Breast epithelium (tissue), 4 donors: ENCODE results near the gene CRYBG3. TPM values are rescaled to one million over a fixed set of nuclear protein-coding genes. Genes with fewer than 3 reads are reported as not detected.

Experiments used
- DNase-seq, 2 donors: peaks; one replicate each; pipeline ENCODE4 v3.0.0-alpha.2; 2019; ENCODE audit warnings: low spot score in 2 of 2
- H3K27ac ChIP-seq, 2 donors: fragments of 200-600 bp; sonication (generic) in 1 of 2; one replicate each; pipeline ENCODE4 v1.5.1; 2016 to 2019; ENCODE audit warnings: mild to moderate bottlenecking in 1 of 2
- H3K27me3 ChIP-seq, 2 donors: fragments of 200-600 bp; sonication (generic) in 1 of 2; one replicate each; pipeline versions ENCODE4 v1.5.1 to v1.6.0; 2017 to 2019; ENCODE audit warnings: control low read depth in 1 of 2, mild to moderate bottlenecking in 1 of 2
- H3K36me3 ChIP-seq: fragments of 200-600 bp; one replicate; pipeline ENCODE4 v1.5.1; 2019
- H3K4me1 ChIP-seq, 2 donors: fragments of 200-600 bp; sonication (generic); one replicate each; pipeline ENCODE4 v1.5.1; 2016 to 2019; ENCODE audit warnings: control low read depth in 1 of 2
- H3K4me3 ChIP-seq, 3 donors: fragments of 200-600 bp; sonication (generic); 1 replicate in 2 of 3; 2 replicates in 1 of 3; pipeline ENCODE4 v1.5.1; 2016 to 2019; ENCODE audit warnings: mild to moderate bottlenecking in 3 of 3, moderate library complexity in 2 of 3
- H3K9me3 ChIP-seq, 2 donors: fragments of 200-600 bp; sonication (generic) in 1 of 2; one replicate each; pipeline ENCODE4 v1.5.1; 2016 to 2019; ENCODE audit warnings: control low read depth in 1 of 2
- CTCF ChIP-seq, 3 donors: fragments of 450-650 bp; IDR thresholded peaks; one replicate each; pipeline ENCODE4 v1.5.1; 2016 to 2017; ENCODE audit warnings: antibody characterized with exemption in 3 of 3, mild to moderate bottlenecking in 3 of 3, moderate library complexity in 3 of 3
- POLR2A ChIP-seq: fragments of 450-650 bp; IDR thresholded peaks from one replicate; pipeline ENCODE4 v1.6.1; 2016; ENCODE audit warnings: antibody characterized with exemption, mild to moderate bottlenecking, moderate library complexity
- POLR2AphosphoS5 ChIP-seq, 3 donors: sonication (generic); formaldehyde crosslinking; IDR thresholded peaks; one replicate each; pipeline ENCODE4 v1.6.1; 2017; ENCODE audit warnings: antibody characterized with exemption in 3 of 3
- intact Hi-C: fragments of 100-400 bp; cut with DNase I; formaldehyde crosslinking; loops from one replicate; pipeline ENCODE4 v1.15.1; 2023; ENCODE audit warnings: low total_unique reads
- total RNA-seq, 3 donors: library from RNA; depleted of rRNA; stranded (reverse); fragments of >200 nt; gene quantifications; one replicate each; pipeline ENCODE4 v1.1.0, GENCODE V29; 2016

Gene CRYBG3
- total RNA-seq, 3 donors from 2014 or later, result 25.5 to 37.9 (median 28.5) TPM

GRCh38 chr3:97987306-97987705, 165.5 kb downstream of the CRYBG3 start:
- Histone ChIP-seq H3K9me3 (no peaks in the 10 kb centered on the region), H3K27me3 (no peaks in the 10 kb centered on the region), H3K27ac (no peak overlapping the region), H3K4me3 (no peak overlapping the region), H3K36me3 (no peaks in the 10 kb centered on the region), H3K4me1 (no peaks in the 10 kb centered on the region)
- intact Hi-C loops, result no loop called here
- TF ChIP-seq POLR2AphosphoS5 (IDR thresholded peaks at IDR 0.05) (no peak), POLR2A (no peak), CTCF (IDR thresholded peaks at IDR 0.05) (no peak)
- DNase-seq, result no peak

GRCh38 chr3:97988784-97989568, 167.2 kb downstream of the CRYBG3 start:
- Histone ChIP-seq H3K27me3 (no peaks in the 10 kb centered on the region), H3K9me3 (no peaks in the 10 kb centered on the region), H3K4me3 (no peak overlapping the region), H3K36me3 (no peaks in the 10 kb centered on the region), H3K27ac (no peak overlapping the region), H3K4me1 (no peaks in the 10 kb centered on the region)
- no peak for DNase-seq
- TF ChIP-seq CTCF (IDR thresholded peaks at IDR 0.05) (no peak), POLR2AphosphoS5 (IDR thresholded peaks at IDR 0.05) (no peak), POLR2A (no peak)
- intact Hi-C loops, result no loop called here

- H3K9me3 ChIP-seq, result no peaks in the 10 kb centered on the region
Measured at GRCh38 chr3:97990624-97991292, 168.9 kb downstream of the CRYBG3 start.

GRCh38 chr3:97991293-97991682, 169.5 kb downstream of the CRYBG3 start:
- TF ChIP-seq POLR2A, result no peak
- no peak for TF ChIP-seq CTCF (IDR thresholded peaks at IDR 0.05)
- no peak for TF ChIP-seq POLR2AphosphoS5 (IDR thresholded peaks at IDR 0.05)
- H3K27me3 ChIP-seq, result no peaks in the 10 kb centered on the region
- H3K27ac ChIP-seq, result no peak overlapping the region
- no peak for DNase-seq
- no peaks in the 10 kb centered on the region for H3K9me3 ChIP-seq
- no peaks in the 10 kb centered on the region for H3K36me3 ChIP-seq
- H3K4me3 ChIP-seq, result no peak overlapping the region
- no peaks in the 10 kb centered on the region for H3K4me1 ChIP-seq
- intact Hi-C loops, result no loop called here

More at GRCh38 chr3:97990624-97991292, 168.9 kb downstream of the CRYBG3 start:
- intact Hi-C loops, result no loop called here
- no peaks in the 10 kb centered on the region for H3K4me1 ChIP-seq
- no peaks in the 10 kb centered on the region for H3K36me3 ChIP-seq
- H3K27ac ChIP-seq, result no peak overlapping the region
- TF ChIP-seq CTCF (IDR thresholded peaks at IDR 0.05) (no peak), POLR2A (no peak), POLR2AphosphoS5 (IDR thresholded peaks at IDR 0.05) (no peak)
- H3K4me3 ChIP-seq, result no peak overlapping the region
- H3K27me3 ChIP-seq, result no peaks in the 10 kb centered on the region
- DNase-seq, result no peak

GRCh38 chr3:97992547-97993173, 170.8 kb downstream of the CRYBG3 start:
- H3K27me3 ChIP-seq, result no peaks in the 10 kb centered on the region
- no peak overlapping the region for H3K4me3 ChIP-seq
- no peaks in the 10 kb centered on the region for H3K9me3 ChIP-seq
- H3K36me3 ChIP-seq, result no peaks in the 10 kb centered on the region
- no peaks in the 10 kb centered on the region for H3K4me1 ChIP-seq
- no peak for TF ChIP-seq POLR2A
- TF ChIP-seq POLR2AphosphoS5 (IDR thresholded peaks at IDR 0.05), result no peak
- no peak for TF ChIP-seq CTCF (IDR thresholded peaks at IDR 0.05)
- no peak overlapping the region for H3K27ac ChIP-seq
- intact Hi-C loops, result no loop called here
- DNase-seq, result no peak
